Thoracic aorta (tissue), 2 donors: ENCODE data around the gene CRTC1. TPM values are rescaled to one million over a fixed set of nuclear protein-coding genes. Genes with fewer than 3 reads are reported as not detected.
"Not testable (repeated sequence)": the region's sequence is repeated elsewhere in the genome, so short reads cannot be mapped to it uniquely, and the experiment has no call there.

ENCODE experiments used
- ATAC-seq: fragments of 150-250 bp; one replicate; pipeline ENCODE4 v1.8.0; 2017; ENCODE audit warnings: low read depth; ENCODE audit not compliant: insufficient number of reproducible peaks, low FRiP score
- DNase-seq: peaks from one replicate; pipeline ENCODE4 v3.0.0-alpha.2; 2020; ENCODE audit warnings: low spot score
- H3K27ac ChIP-seq, 2 donors: fragments of 200-600 bp; sonication (generic); 1 replicate in 1 of 2; 2 replicates in 1 of 2; pipeline ENCODE4 v1.5.1; 2016; ENCODE audit warnings: mild to moderate bottlenecking in 2 of 2, moderate library complexity in 2 of 2
- H3K27me3 ChIP-seq: fragments of 200-600 bp; sonication (generic); replicated peaks from 2 replicates; pipeline ENCODE4 v1.6.0; 2016; ENCODE audit warnings: mild to moderate bottlenecking; ENCODE audit not compliant: insufficient read depth
- H3K36me3 ChIP-seq: fragments of 200-600 bp; sonication (generic); one replicate; pipeline ENCODE4 v1.5.1; 2016
- H3K4me1 ChIP-seq, 2 donors: fragments of 200-600 bp; sonication (generic); 1 replicate in 1 of 2; 2 replicates in 1 of 2; pipeline versions ENCODE4 v1.5.1 to v1.6.0; 2016; ENCODE audit warnings: low read depth in 2 of 2, mild to moderate bottlenecking in 1 of 2; ENCODE audit not compliant: control insufficient read depth in 1 of 2
- H3K4me3 ChIP-seq: fragments of 200-600 bp; sonication (generic); 2 replicates; pipeline ENCODE4 v1.5.1; 2016; ENCODE audit warnings: mild to moderate bottlenecking
- H3K9me3 ChIP-seq: fragments of 200-600 bp; sonication (generic); 2 replicates; pipeline ENCODE4 v1.5.1; 2016
- total RNA-seq, 2 donors: library from RNA; depleted of rRNA; stranded (reverse); fragments of >200 nt; gene quantifications; one replicate each; pipeline versions ENCODE4 v1.1.0 to v1.2.3, GENCODE V29; 2016
- TF ChIP-seq, protein P1 (sequence below): fragments of 200-600 bp; sonication (generic); IDR thresholded peaks from one replicate; pipeline ENCODE4 v1.5.1; 2019; ENCODE audit warnings: antibody characterized with exemption

Gene CRTC1
- total RNA-seq, 2 donors from 2014 or later, result 8.7 to 11.2 TPM

DNA sequence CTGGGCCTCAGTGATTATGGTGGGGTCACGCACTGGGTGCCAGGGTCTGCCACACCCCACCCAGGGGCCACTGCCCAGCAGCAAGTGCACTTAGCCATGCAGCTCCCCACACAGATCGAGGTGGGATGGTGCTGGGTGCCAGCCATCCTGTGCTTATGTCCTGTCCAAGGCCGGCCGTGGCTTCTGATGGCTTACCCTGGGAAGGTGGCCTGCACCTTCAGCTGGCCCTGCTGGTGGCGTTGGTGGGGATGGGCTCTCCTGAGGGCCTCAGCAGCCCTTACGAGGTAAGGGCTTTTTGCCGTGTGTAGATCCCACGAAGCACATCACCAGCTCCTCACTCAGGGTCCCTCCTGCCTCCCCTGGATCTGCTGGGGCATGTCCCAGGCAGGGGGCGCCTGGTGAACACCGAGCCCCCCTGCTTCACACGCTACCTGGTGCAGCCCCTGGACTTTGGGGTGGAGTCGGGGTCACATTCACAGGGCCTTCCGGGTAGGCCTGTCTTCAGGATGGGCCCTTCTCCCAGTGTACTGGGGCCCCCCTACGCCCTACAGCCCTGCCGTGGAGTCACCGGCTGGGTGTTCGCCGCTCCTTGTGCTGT is 46.6 kb downstream of the CRTC1 start:
- ATAC-seq, result no peak

DNA sequence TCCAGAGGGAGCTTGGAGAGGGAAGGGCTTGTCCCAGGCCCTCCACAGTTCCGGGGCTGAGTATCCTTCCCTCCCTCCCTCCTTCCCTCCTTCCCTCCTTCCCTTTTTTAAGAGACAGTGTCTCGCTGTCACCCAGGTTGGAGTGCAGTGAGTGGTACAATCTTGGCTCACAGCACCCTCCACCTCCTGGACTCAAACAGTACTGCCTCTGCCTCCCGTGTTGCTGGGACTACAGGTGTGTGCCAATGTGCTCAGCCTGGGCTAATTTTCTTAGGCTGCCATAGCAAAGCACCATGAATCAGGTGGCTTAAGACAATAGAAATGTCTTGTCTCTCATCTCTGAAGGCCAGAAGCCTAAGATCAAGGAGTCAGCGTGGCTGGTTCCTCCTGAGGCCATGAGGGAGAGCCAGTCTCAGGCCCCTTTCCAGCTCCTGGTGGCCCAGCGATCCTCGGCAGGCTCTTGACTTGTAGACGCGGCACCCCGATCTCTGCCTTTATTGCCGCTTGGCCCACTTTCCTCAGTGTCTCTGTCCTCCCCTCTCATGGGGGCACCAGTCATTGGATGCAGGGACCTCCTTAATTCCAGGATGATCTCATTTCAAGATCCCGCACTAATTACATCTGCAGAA is 47.5 kb downstream of the CRTC1 start:
- DNase-seq (no peak), ATAC-seq (no peak)
- no peaks in the 10 kb centered on the region for H3K36me3 ChIP-seq
- TF ChIP-seq, protein P1, sequence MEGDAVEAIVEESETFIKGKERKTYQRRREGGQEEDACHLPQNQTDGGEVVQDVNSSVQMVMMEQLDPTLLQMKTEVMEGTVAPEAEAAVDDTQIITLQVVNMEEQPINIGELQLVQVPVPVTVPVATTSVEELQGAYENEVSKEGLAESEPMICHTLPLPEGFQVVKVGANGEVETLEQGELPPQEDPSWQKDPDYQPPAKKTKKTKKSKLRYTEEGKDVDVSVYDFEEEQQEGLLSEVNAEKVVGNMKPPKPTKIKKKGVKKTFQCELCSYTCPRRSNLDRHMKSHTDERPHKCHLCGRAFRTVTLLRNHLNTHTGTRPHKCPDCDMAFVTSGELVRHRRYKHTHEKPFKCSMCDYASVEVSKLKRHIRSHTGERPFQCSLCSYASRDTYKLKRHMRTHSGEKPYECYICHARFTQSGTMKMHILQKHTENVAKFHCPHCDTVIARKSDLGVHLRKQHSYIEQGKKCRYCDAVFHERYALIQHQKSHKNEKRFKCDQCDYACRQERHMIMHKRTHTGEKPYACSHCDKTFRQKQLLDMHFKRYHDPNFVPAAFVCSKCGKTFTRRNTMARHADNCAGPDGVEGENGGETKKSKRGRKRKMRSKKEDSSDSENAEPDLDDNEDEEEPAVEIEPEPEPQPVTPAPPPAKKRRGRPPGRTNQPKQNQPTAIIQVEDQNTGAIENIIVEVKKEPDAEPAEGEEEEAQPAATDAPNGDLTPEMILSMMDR, result no peak
- no peaks in the 10 kb centered on the region for H3K9me3 ChIP-seq
- no peak overlapping the region for H3K27ac ChIP-seq
- H3K27me3 ChIP-seq, result no peaks in the 10 kb centered on the region
- no peak overlapping the region for H3K4me3 ChIP-seq
- peaks cover 0 to 4% of the 10 kb centered on the region in 2 donors for H3K4me1 ChIP-seq

More for the DNA sequence above, 46.6 kb downstream of the CRTC1 start:
- Histone ChIP-seq H3K9me3 (no peaks in the 10 kb centered on the region), H3K27me3 (no peaks in the 10 kb centered on the region), H3K4me3 (no peak overlapping the region), H3K36me3 (no peaks in the 10 kb centered on the region), H3K27ac (no peak overlapping the region), H3K4me1 (peaks cover 0 to 4% of the 10 kb centered on the region in 2 donors)
- TF ChIP-seq, protein P1, result no peak
- no peak for DNase-seq

DNA sequence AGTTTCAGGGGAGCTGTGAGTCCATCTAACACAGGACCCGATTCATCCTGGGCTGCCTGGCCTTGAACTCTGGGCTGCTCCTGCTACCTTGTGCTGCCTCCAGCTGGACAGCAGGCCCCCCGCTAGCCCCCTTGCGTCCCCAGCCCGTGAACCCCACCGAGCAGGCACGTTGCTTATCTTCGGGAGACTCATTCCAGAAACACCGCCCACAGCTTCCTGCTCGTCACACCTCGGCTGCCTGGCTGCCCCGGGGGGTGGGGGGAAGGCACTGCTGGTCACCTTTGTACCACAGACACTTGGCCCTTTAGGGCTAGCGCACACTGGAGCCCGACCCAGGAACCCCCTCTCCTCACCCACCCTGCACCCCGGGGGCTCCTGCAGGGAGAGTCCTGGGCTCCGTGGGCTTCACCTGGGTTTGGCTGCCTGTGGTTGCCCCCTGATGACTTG is 48.1 kb downstream of the CRTC1 start:
- DNase-seq, result no peak
- no peaks in the 10 kb centered on the region for H3K36me3 ChIP-seq
- ATAC-seq, result no peak
- no peaks in the 10 kb centered on the region for H3K27me3 ChIP-seq
- TF ChIP-seq, protein P1, result no peak
- H3K27ac ChIP-seq, result no peak overlapping the region
- peaks cover 0 to 4% of the 10 kb centered on the region in 2 donors for H3K4me1 ChIP-seq
- H3K4me3 ChIP-seq, result no peak overlapping the region
- no peaks in the 10 kb centered on the region for H3K9me3 ChIP-seq

DNA sequence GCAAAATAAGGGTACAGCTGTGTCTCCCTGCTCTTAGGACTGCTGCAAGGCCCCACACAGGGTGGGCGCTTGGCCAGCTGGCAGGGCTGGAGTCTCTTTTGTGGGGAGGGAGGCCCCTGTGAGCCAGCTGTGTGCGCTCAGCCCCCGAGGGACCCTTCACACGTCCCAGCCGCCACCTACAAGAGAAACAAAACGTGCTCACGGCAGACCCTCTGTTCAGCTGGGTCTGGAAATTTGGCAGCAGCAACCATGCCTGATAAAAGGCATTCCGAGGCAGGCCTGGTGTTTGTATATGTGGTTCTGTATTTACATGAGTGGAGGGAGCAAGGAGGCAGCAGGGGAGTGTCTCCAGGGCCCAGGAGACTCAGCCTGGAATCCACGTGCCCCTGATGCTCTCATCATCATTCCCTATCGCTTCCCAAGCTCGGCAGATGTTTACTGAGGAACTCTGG is 49.7 kb downstream of the CRTC1 start:
- Histone ChIP-seq H3K36me3 (no peaks in the 10 kb centered on the region), H3K9me3 (no peaks in the 10 kb centered on the region), H3K27ac (no peak overlapping the region), H3K4me3 (no peak overlapping the region), H3K4me1 (peaks cover 0 to 4% of the 10 kb centered on the region in 2 donors), H3K27me3 (no peaks in the 10 kb centered on the region)
- DNase-seq (no peak), ATAC-seq (no peak)
- TF ChIP-seq, protein P1, result no peak

DNA sequence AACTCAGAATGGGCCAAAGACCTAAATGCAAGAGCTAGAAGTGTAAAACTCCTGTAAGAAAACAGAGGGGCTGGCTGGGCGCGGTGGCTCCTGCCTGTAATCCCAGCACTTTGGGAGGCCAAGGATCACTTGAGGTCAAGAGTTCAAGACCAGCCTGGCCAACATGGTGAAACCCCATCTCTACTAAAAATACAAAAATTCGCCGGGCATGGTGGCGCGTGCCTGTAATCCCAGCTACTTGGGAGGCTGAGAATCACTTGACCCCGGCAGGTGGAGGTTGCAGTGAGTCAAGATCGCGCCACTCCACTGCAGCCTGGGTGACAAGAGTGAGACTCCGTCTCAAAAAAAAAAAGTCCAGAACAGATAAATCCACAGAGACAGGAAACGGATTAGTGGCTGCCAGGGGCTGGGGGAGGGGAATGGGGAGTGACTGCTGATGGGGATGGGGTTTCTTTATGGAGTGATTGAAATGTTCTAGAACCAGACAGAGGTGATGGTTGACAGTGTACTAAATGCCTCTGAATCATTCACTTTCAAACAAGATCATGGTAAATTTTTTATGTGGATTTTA is 50.4 kb downstream of the CRTC1 start:
- not testable (repeated sequence) for H3K9me3 ChIP-seq, H3K27me3 ChIP-seq, H3K36me3 ChIP-seq, H3K4me3 ChIP-seq, H3K4me1 ChIP-seq, H3K27ac ChIP-seq, DNase-seq, ATAC-seq
